ENCODE results near the gene SMIM36.
"Not testable (repeated sequence)": the region's sequence is repeated elsewhere in the genome, so short reads cannot be mapped to it uniquely, and the experiment has no call there.

DNA sequence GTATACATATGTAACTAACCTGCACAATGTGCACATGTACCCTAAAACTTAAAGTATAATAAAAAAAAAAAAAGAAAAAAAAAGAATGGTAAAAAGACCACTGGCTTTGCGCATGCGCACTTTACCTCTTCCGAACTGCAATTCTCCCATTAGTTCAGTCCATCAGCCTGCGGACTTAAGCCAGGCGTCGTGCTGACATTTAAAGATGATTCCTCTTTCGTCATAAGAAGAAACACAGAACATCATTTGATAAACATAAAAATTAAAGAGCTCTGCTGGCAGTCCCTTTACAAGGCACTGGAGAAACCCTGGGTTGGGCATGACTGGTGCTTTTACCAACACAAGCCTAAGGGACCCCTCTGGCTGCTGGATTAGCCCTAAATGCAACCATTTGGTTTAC is 3.6 kb downstream of the SMIM36 start:
- TF ChIP-seq, protein P1, sequence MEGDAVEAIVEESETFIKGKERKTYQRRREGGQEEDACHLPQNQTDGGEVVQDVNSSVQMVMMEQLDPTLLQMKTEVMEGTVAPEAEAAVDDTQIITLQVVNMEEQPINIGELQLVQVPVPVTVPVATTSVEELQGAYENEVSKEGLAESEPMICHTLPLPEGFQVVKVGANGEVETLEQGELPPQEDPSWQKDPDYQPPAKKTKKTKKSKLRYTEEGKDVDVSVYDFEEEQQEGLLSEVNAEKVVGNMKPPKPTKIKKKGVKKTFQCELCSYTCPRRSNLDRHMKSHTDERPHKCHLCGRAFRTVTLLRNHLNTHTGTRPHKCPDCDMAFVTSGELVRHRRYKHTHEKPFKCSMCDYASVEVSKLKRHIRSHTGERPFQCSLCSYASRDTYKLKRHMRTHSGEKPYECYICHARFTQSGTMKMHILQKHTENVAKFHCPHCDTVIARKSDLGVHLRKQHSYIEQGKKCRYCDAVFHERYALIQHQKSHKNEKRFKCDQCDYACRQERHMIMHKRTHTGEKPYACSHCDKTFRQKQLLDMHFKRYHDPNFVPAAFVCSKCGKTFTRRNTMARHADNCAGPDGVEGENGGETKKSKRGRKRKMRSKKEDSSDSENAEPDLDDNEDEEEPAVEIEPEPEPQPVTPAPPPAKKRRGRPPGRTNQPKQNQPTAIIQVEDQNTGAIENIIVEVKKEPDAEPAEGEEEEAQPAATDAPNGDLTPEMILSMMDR (IDR thresholded peaks at IDR 0.05) = not testable (repeated sequence)
- TF ChIP-seq ZFX (IDR thresholded peaks at IDR 0.05; ENCODE audit: borderline replicate concordance) = not testable (repeated sequence)

Measured in 22Rv1 (cell line).